Stimulated activated CD4-positive, alpha-beta T cell treated with anti-CD3 and anti-CD28 coated beads, Interleukin-2, amount 100 ng/mL, for 24 hours (primary cell): Measurements from ENCODE around the gene CYP2C19.
"Not testable (repeated sequence)": the region's sequence is repeated elsewhere in the genome, so short reads cannot be mapped to it uniquely, and the experiment has no call there.

ENCODE experiments used
- DNase-seq, 2 donors: peaks; one replicate each; pipeline ENCODE4 v3.0.0-alpha.2; 2020

Gene CYP2C19

DNA sequence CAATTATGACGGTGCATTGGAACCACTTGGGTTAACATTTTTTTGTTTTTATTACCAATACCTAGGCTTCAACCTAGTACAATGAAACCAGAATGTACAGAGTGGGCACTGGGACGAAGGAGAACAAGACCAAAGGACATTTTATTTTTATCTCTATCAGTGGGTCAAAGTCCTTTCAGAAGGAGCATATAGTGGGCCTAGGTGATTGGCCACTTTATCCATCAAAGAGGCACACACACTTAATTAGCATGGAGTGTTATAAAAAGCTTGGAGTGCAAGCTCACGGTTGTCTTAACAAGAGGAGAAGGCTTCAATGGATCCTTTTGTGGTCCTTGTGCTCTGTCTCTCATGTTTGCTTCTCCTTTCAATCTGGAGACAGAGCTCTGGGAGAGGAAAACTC, at the start of gene CYP2C19:
TSS of gene CYP2C19 (plus strand) at position 289 of the 400 bp plus-strand sequence. CDS start at position 314, 25 bp downstream.
- DNase-seq, result no peak

DNA sequence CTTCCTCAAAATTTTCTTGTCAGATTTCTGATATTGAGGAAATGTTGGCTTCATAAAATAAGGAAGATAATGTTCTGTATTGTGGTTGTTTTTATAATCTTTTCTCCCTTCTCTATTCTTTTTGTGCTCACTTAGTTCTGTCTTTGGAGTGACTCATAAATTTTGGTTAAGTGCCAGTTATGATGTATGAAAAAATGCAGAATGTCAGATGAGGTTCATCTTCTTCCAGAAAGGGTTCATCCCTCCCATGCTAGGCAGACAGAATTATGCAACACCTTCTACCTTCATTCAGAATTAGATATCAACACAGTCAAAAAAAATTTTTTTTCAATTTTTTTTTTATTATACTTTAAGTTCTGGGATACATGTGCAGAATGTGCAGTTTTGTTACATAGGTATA, 36.6 kb upstream of the CYP2C19 start:
- no peak for DNase-seq

DNA sequence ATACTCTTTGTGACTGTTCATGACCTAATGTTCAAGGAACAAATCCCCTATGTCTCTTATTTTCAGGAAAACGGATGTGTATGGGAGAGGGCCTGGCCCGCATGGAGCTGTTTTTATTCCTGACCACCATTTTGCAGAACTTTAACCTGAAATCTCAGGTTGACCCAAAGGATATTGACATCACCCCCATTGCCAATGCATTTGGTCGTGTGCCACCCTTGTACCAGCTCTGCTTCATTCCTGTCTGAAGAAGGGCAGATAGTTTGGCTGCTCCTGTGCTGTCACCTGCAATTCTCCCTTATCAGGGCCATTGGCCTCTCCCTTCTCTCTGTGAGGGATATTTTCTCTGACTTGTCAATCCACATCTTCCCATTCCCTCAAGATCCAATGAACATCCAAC, 27.3 kb upstream of the CYP2C19 start:
- no peak for DNase-seq

GRCh38 chr10:94738588-94738987, 23.9 kb upstream of the CYP2C19 start:
- no peak for DNase-seq

- no peak for DNase-seq
Observed at GRCh38 chr10:94747137-94747536, 15.3 kb upstream of the CYP2C19 start.

DNA sequence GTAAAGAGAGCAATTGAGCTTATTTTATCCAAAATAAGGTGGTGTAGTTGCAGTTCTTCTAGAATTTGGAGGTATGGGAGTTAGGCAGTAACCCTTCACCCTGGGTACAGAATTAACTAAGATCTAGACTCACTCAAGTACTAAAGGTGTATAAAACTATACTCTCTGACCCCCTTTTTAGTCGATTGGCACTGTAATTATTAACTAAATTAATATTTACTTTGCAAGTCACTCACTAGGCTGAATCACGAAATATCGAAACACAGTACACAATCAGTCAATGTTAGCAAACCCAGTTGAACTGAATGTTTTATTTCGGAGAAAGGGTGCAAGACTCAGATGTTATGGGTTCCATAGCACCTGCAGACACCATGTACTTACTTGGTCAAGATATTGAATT, 14.6 kb upstream of the CYP2C19 start:
- no peak for DNase-seq

DNA sequence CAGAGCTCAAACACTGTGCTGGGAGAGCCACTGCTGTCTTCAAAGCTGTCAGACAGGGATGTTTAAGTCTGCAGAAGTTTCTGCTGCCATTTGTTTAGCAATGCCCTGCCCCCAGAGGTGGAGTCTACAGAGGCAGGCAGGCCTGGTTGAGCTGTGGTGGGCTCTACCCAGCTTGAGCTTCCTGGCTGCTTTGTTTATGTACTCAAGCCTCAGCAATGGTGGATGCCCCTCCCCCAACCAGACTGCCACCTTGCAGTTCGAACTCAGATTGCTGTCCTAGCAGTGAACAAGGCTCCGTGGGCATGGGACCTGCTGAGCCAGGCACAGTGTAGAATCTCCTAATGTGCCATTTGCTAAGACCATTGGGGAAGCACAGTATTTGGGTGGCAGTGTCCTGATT, 4.6 kb upstream of the CYP2C19 start:
- DNase-seq, result no peak

GRCh38 chr10:94760586-94761178, 1.8 kb upstream of the CYP2C19 start:
- DNase-seq, result no peak

DNA sequence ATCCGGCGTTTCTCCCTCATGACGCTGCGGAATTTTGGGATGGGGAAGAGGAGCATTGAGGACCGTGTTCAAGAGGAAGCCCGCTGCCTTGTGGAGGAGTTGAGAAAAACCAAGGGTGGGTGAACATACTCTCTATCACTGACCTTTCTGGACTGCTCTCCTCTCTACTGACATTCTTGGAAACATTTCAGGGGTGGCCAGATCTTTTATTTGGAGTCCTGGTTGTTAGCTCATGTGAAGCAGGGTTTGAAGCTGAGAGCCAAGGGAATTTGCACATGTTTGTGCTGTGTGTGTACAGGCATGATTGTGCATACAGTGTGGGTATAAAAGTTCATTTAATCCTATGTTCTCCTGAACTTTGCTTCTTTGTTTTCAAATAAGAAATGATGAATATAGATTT, 12.9 kb downstream of the CYP2C19 start:
- DNase-seq, result not testable (repeated sequence)

DNA sequence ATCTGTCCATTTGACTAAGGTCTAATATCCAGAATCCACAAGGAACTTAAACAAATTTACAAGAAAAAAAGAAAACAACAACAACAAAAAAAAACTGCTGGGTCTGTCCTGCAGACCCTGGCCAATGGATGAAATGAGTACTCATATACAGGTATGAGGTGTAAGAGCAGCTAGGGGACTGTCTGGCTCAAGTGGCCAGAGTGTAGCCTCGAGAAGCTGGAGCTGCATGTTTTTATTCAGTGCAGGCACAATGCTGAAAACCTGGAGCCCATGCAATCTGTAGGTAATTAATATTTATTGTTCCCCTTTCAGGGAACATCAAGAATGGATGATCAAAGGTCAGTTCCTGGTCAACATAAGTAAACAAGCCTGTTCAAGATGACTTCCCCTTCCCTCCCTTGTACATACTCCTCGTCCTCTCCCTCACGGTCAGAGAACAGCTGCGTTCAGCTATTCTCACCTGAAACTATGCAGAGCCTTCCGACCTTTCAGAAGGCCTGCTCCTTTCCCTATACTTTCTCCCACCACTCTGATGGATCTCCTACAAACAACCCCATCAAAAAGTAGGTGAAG, 15.5 kb downstream of the CYP2C19 start:
- no peak for DNase-seq

DNA sequence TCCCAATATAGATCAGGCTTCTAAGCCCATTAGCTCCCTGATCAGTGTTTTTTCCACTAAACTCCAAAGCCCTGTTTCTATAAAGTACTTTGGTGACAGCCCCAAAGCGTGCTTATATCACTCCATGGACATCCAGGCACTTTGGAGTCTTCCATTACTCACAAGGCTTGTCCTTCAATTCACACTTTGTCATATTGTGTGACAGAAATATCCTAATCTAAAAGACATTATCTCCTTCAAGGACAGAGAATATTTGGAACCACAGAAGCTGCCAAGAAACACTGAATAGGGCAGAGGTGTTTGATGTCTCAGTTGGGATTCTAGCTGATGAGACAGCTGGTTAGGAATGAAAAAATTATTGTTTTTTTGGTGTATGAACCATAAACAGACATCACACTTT, 18.4 kb downstream of the CYP2C19 start:
- no peak for DNase-seq

DNA sequence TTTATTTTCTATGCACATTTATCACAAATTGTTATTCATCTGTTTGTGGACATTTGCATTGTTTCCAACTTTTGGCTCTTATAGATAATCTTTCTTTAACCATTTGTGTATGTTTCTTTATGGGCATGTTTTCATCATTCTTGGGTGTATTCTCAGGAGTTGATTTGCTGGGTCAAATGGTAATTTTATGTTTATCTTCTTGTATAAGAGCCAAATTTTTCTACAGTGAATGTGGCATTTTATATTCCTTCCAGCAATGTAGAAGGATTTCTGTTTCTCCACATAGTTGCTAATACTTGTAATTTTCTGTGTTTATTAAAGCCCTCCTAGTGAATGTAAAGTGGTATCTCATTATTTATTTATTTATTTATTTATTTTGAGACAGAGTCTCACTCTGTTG, 21.8 kb downstream of the CYP2C19 start:
- DNase-seq, result no peak

GRCh38 chr10:94785211-94785610, 22.7 kb downstream of the CYP2C19 start:
- DNase-seq, result no peak

DNA sequence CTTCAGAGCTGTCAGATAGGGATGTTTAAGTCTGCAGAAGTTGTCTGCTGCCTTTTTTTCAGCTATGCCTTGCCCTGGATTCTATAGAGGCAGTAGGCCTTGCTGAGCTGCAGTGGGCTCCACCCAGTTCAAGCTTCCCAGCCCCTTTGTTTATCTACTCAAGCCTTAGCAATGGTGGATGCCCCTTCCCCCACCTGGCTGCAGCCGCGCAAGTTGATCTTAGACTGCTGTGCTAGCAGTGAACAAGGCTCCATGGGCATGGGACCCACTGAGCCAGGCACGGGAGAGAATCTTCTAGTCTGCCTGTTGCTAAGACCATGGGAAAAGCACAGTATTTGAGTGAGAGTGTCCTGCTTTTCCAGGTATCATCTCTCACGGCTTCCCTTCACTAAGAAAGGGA, 38.1 kb downstream of the CYP2C19 start:
- not testable (repeated sequence) for DNase-seq

GRCh38 chr10:94803307-94803706, 40.8 kb downstream of the CYP2C19 start:
- no peak for DNase-seq

DNA sequence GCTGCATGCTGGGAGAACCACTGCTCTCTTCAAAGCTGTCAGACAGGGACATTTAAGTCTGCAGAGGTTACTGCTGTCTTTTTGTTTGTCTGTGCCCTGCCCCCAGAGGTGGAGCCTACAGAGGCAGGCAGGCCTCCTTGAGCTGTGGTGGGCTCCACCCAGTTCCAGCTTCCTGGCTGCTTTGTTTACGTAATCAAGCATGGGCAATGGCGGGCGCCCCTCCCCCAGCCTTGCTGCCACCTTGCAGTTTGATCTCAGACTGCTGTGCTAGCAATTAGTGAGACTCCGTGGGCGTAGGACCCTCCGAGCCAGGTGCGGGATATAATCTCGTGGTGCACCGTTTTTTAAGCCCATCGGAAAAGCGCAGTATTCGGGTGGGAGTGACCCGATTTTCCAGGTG, 67.5 kb downstream of the CYP2C19 start:
- not testable (repeated sequence) for DNase-seq

GRCh38 chr10:94846204-94846603, 83.7 kb downstream of the CYP2C19 start:
- DNase-seq, result no peak

DNA sequence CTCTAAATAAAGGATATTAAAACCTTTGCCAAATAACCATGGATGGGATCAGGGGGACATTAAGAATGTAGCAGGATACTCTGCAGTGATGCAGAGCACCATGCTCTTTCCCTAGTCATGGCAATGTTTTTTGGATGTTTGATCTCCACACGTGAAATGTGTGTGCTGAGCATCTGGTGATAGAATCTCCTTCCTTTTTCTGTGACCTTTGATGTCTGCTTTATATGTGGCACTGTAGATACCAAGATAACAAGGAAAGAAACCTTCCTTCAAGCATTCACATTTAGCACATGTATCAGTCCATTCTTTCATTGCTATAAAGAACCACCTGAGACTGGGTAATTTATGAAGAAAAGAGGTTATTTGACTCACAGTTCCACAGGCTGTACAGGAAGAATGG, 88.3 kb downstream of the CYP2C19 start:
- no peak for DNase-seq

DNA sequence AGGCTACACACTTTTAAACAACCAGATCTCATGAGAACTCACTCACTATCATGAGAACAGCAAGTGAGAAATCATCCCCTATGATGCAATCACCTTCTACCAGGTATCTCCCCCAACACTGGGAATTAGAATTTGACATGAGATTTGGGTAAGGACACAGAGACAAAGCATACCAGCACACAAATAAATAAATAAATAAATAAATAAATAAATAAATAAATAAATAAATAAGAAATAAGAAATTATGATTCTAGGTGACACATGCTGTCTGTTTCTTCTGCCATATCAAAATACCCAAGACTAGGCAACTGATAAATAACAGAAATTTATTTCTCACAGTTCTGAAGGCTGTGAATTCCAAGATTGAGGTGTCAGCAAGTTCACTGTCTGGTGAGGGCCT, 88.8 kb downstream of the CYP2C19 start:
- no peak for DNase-seq

DNA sequence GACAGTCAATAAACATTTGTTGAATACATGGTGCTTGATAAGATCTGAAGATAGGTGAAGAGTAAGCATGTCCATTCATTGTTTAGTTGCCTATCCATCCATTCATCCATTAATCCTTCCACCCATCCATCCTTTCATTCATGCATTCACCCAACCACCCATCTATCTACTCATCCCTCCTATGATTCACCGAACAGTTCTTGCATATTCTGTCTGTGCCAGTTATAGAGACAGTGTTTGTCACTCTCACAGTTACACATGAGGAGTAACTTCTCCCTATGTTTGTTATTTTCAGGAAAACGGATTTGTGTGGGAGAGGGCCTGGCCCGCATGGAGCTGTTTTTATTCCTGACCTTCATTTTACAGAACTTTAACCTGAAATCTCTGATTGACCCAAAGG, 90.0 kb downstream of the CYP2C19 start:
- no peak for DNase-seq

- DNase-seq, result no peak
Observed at GRCh38 chr10:94853065-94853464, 90.6 kb downstream of the CYP2C19 start.

DNA sequence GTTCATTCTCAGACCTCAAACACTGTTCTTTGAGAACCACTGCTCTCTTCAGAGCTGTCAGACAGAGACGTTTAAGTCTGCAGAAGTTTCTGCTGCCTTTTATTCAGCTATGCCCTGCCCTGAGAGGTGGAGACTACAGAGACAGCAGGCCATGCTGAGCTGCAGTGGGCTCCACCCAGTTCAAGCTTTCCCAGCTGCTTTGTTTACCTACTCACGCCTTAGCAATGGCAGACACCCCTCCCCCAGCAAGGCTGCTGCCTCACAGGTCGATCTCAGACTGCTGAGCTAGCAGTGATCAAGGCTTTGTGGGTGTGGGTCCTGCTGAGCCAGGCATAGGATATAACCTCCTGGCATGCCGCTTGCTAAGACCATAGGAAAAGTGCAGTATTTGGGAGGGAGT, 95.5 kb downstream of the CYP2C19 start:
- DNase-seq, result no peak

DNA sequence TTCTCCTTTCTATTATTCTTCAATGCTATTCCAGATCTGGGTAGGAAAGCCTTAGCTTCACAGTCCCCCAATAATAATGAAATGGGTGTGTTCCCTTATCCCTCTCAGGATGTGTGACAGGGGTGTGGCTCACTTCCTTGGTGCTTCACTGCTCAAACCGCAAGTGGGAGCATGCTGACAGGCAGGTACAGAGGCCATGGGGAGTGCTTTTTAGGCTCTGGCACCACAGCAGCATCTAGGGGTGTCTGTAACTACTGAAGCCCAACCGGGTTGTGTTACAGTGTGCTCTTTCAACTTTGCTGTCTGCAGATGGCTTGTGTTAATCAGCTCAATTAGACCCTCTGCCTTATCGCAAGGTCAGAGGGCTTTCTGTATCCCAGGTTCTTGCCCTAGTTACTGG, 96.6 kb downstream of the CYP2C19 start:
- no peak for DNase-seq

GRCh38 chr10:94878649-94879048, 116.2 kb downstream of the CYP2C19 start:
- DNase-seq, result no peak

DNA sequence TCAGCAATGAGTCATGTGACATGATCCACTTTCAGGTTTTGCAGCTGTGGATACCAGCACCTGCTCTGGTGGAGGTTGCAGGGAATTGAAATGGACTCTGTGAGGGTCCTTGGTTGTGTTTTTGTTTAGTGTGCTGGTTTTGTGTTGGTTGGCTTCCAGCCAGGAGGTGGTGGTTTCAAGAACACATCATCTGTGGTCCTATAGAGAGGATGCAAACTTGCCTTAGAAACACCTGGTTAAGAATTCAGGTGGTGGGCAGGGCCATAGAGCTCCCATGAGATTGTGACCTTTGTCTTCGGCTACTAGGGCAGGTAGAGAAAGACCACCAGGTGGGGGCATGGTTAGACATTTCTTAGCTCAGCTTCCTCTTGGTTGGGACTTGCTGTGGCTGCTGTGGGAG, 116.7 kb downstream of the CYP2C19 start:
- DNase-seq, result no peak
